ENCODE results near the gene SLC34A2. TPM values are rescaled to one million over a fixed set of nuclear protein-coding genes. Genes with fewer than 3 reads are reported as not detected.
A peak's percentile ranks its signal among the peaks of the same experiment; 100 is the strongest.

SLC34A2 gene
- total RNA-seq, 1 donor, result not detected

DNA sequence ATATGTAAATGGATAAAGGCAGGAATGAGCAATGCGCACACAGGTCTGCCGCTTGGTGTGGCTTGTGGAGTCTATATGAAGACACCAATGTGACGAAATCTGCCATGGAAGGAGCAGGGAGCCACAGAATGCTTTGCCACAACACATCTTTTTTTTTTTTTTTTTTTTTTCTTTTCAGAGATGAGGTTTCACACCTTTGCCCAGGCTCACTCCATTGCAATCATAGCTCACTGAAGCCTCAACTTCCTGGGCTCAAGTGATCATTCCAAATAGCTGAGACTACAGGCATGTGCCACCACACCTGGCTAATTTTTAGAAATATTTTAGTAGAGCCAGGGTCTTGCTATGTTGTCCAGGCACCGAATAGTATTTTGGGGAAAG lies 17.4 kb upstream of the SLC34A2 start:
- TF ChIP-seq, protein P1, sequence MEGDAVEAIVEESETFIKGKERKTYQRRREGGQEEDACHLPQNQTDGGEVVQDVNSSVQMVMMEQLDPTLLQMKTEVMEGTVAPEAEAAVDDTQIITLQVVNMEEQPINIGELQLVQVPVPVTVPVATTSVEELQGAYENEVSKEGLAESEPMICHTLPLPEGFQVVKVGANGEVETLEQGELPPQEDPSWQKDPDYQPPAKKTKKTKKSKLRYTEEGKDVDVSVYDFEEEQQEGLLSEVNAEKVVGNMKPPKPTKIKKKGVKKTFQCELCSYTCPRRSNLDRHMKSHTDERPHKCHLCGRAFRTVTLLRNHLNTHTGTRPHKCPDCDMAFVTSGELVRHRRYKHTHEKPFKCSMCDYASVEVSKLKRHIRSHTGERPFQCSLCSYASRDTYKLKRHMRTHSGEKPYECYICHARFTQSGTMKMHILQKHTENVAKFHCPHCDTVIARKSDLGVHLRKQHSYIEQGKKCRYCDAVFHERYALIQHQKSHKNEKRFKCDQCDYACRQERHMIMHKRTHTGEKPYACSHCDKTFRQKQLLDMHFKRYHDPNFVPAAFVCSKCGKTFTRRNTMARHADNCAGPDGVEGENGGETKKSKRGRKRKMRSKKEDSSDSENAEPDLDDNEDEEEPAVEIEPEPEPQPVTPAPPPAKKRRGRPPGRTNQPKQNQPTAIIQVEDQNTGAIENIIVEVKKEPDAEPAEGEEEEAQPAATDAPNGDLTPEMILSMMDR (IDR thresholded peaks at IDR 0.05; ENCODE audit: extremely low read depth, low read depth, low read length), result no peak

DNA sequence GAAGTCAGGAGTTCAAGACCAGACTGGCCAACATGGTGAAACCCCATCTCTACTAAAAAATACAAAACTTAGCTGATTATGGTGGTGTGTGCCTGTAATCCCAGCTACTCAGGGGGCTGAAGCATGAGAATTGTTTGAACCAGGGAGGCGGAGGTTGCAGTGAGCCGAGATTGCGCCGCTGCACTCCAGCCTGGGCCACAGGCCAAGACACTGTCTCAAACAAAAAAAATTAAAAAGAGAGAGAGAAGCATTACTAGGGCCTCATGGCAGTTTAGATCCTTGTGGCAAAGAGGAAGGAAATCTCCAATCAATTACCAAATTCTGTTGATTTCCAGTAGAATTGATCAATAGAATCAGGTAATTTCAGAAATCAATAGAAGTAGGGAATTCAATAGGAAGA lies 16.8 kb upstream of the SLC34A2 start:
- H3K9me3 ChIP-seq (ENCODE audit: low read depth, low read length), result no peaks in the 10 kb centered on the region
- H3K4me1 ChIP-seq (ENCODE audit: insufficient read depth, low read length), result no peaks in the 10 kb centered on the region
- H4K20me1 ChIP-seq (ENCODE audit: insufficient read depth, low read length), result no peaks in the 10 kb centered on the region
- no peak overlapping the region for H2AFZ ChIP-seq (ENCODE audit: low read length)
- no peak for DNase-seq (ENCODE audit: insufficient read length, low spot score, missing footprints)
- no peaks in the 10 kb centered on the region for H3K36me3 ChIP-seq (ENCODE audit: insufficient read depth, low read length)
- no peaks in the 10 kb centered on the region for H3K79me2 ChIP-seq (ENCODE audit: insufficient read depth, low read length)
- no peak overlapping the region for H3K4me3 ChIP-seq (ENCODE audit: insufficient read depth, low read length)
- peaks cover 1% of the 10 kb centered on the region for H3K27me3 ChIP-seq (ENCODE audit: insufficient read depth, low read length)
- TF ChIP-seq, protein P1 (IDR thresholded peaks at IDR 0.05; ENCODE audit: extremely low read depth, low read depth, low read length), result no peak
- no peak overlapping the region for H3K27ac ChIP-seq (ENCODE audit: low read depth, low read length)
- no peak overlapping the region for H3K4me2 ChIP-seq (ENCODE audit: insufficient read depth, low read length)

More for the DNA sequence above, 17.4 kb upstream of the SLC34A2 start:
- H3K27ac ChIP-seq (ENCODE audit: low read depth, low read length), result no peak overlapping the region
- H4K20me1 ChIP-seq (ENCODE audit: insufficient read depth, low read length), result no peaks in the 10 kb centered on the region
- no peaks in the 10 kb centered on the region for H3K27me3 ChIP-seq (ENCODE audit: insufficient read depth, low read length)
- no peak overlapping the region for H2AFZ ChIP-seq (ENCODE audit: low read length)
- H3K79me2 ChIP-seq (ENCODE audit: insufficient read depth, low read length), result no peaks in the 10 kb centered on the region
- H3K4me2 ChIP-seq (ENCODE audit: insufficient read depth, low read length), result no peak overlapping the region
- H3K9me3 ChIP-seq (ENCODE audit: low read depth, low read length), result no peaks in the 10 kb centered on the region
- DNase-seq (ENCODE audit: insufficient read length, low spot score, missing footprints), result no peak
- H3K36me3 ChIP-seq (ENCODE audit: insufficient read depth, low read length), result no peaks in the 10 kb centered on the region
- no peak overlapping the region for H3K4me3 ChIP-seq (ENCODE audit: insufficient read depth, low read length)
- H3K4me1 ChIP-seq (ENCODE audit: insufficient read depth, low read length), result no peaks in the 10 kb centered on the region

DNA sequence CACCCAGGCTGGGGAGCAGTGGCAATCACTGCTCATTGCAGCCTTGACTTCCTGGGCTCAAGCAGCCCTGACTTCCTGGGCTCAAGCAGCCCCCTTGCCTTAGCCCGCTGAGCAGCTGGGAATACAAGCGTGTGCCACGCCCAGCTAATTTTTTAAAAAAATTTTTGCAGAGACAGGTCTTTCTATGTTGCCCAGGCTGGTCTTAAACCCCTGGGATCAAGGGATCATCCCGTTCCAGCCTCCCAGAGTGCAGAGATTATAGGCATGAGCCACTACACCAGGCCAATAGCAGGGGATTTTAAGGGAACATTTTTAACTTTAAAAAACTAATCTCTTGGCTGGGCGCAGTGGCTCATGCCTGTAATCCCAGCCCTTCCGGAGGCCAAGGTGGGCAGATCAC lies 5.3 kb upstream of the SLC34A2 start:
- Histone ChIP-seq H3K27me3 (ENCODE audit: insufficient read depth, low read length) (peaks cover 22% of the 10 kb centered on the region), H3K4me1 (ENCODE audit: insufficient read depth, low read length) (no peaks in the 10 kb centered on the region), H3K27ac (ENCODE audit: low read depth, low read length) (no peak overlapping the region), H2AFZ (ENCODE audit: low read length) (no peak overlapping the region), H3K9me3 (ENCODE audit: low read depth, low read length) (no peaks in the 10 kb centered on the region), H3K36me3 (ENCODE audit: insufficient read depth, low read length) (no peaks in the 10 kb centered on the region), H3K4me2 (ENCODE audit: insufficient read depth, low read length) (no peak overlapping the region), H3K79me2 (ENCODE audit: insufficient read depth, low read length) (no peaks in the 10 kb centered on the region), H4K20me1 (ENCODE audit: insufficient read depth, low read length) (no peaks in the 10 kb centered on the region), H3K4me3 (ENCODE audit: insufficient read depth, low read length) (no peak overlapping the region)
- no peak for DNase-seq (ENCODE audit: insufficient read length, low spot score, missing footprints)
- TF ChIP-seq, protein P1 (IDR thresholded peaks at IDR 0.05; ENCODE audit: extremely low read depth, low read depth, low read length), result no peak

- no peaks in the 10 kb centered on the region for H3K79me2 ChIP-seq (ENCODE audit: insufficient read depth, low read length)
- no peak overlapping the region for H3K4me2 ChIP-seq (ENCODE audit: insufficient read depth, low read length)
- H3K36me3 ChIP-seq (ENCODE audit: insufficient read depth, low read length), result no peaks in the 10 kb centered on the region
- H3K27me3 ChIP-seq (ENCODE audit: insufficient read depth, low read length), result peaks cover 35% of the 10 kb centered on the region
- TF ChIP-seq, protein P1 (IDR thresholded peaks at IDR 0.05; ENCODE audit: extremely low read depth, low read depth, low read length), result no peak
- H3K9me3 ChIP-seq (ENCODE audit: low read depth, low read length), result no peaks in the 10 kb centered on the region
- H3K4me3 ChIP-seq (ENCODE audit: insufficient read depth, low read length), result no peak overlapping the region
- H2AFZ ChIP-seq (ENCODE audit: low read length), result no peak overlapping the region
- peak; percentile 13 for DNase-seq (ENCODE audit: insufficient read length, low spot score, missing footprints)
- H3K4me1 ChIP-seq (ENCODE audit: insufficient read depth, low read length), result no peaks in the 10 kb centered on the region
- no peak overlapping the region for H3K27ac ChIP-seq (ENCODE audit: low read depth, low read length)
- H4K20me1 ChIP-seq (ENCODE audit: insufficient read depth, low read length), result no peaks in the 10 kb centered on the region
Measured at GRCh38 chr4:25651682-25652081, 4.0 kb upstream of the SLC34A2 start.

All from osteoblast (primary cell).